ENCODE results near the gene SERGEF. TPM values are rescaled to one million over a fixed set of nuclear protein-coding genes. Genes with fewer than 3 reads are reported as not detected.
A peak's percentile ranks its signal among the peaks of the same experiment; 100 is the strongest.

SERGEF gene
- total and polyA plus RNA-seq, 12 donors = 14.8 to 105 (median 19.9) TPM

GRCh38 chr11:17906436-17906835 lies 106.4 kb downstream of the SERGEF start:
- DNase-seq (no peak), ATAC-seq (peak in 2 of 8 donors; percentile 51 to 61)
- H3K27me3 ChIP-seq = no peaks in the 10 kb centered on the region
- no peaks in the 10 kb centered on the region for H3K36me3 ChIP-seq
- intact Hi-C loops (cut with DNase I) = no loop called here
- WGBS, 2 donors = 79 to 86% methylated on average over 7 of the region's 7 CpGs
- no peaks in the 10 kb centered on the region for H3K4me1 ChIP-seq
- H3K27ac ChIP-seq = no peak overlapping the region
- no peak overlapping the region for H3K4me3 ChIP-seq
- no peaks in the 10 kb centered on the region for H3K9me3 ChIP-seq
- peak in 4 of 9 donors; percentile 18 to 33 (median 24) for TF ChIP-seq CTCF (IDR thresholded peaks at IDR 0.05)

- ATAC-seq = no peak
- TF ChIP-seq CTCF (IDR thresholded peaks at IDR 0.05) = no peak
- no peaks in the 10 kb centered on the region for H3K36me3 ChIP-seq
- no peak for DNase-seq
- no peaks in the 10 kb centered on the region for H3K4me1 ChIP-seq
- H3K9me3 ChIP-seq = no peaks in the 10 kb centered on the region
- H3K27ac ChIP-seq = no peak overlapping the region
- intact Hi-C loops (cut with DNase I) = no loop called here
- no peak overlapping the region for H3K4me3 ChIP-seq
- no peaks in the 10 kb centered on the region for H3K27me3 ChIP-seq
Measured at GRCh38 chr11:17905477-17905876, 107.4 kb downstream of the SERGEF start.

GRCh38 chr11:17901481-17901880 lies 111.4 kb downstream of the SERGEF start:
- Histone ChIP-seq H3K4me1 (no peaks in the 10 kb centered on the region), H3K9me3 (no peaks in the 10 kb centered on the region), H3K27me3 (no peaks in the 10 kb centered on the region), H3K27ac (no peak overlapping the region), H3K36me3 (no peaks in the 10 kb centered on the region), H3K4me3 (no peak overlapping the region)
- DNase-seq (no peak), ATAC-seq (no peak)
- no peak for TF ChIP-seq CTCF (IDR thresholded peaks at IDR 0.05)
- intact Hi-C loops (cut with DNase I) = no loop called here
- WGBS, 2 donors = 95 to 96% methylated on average over 2 of the region's 2 CpGs

- Histone ChIP-seq H3K4me3 (no peak overlapping the region), H3K9me3 (no peaks in the 10 kb centered on the region), H3K27ac (no peak overlapping the region), H3K27me3 (no peaks in the 10 kb centered on the region), H3K36me3 (no peaks in the 10 kb centered on the region), H3K4me1 (peaks cover 0 to 11% (median 6%) of the 10 kb centered on the region in 9 donors)
- WGBS, 2 donors = 79 to 81% methylated on average over 3 of the region's 3 CpGs
- intact Hi-C loops (cut with DNase I) = no loop called here
- no peak for TF ChIP-seq CTCF (IDR thresholded peaks at IDR 0.05)
- no peak for ATAC-seq
- DNase-seq = no peak
Measured at GRCh38 chr11:17898782-17899181, 114.1 kb downstream of the SERGEF start.

Data from heart right ventricle (tissue), 16 donors.